Measurements from ENCODE around the gene USP36. TPM values are rescaled to one million over a fixed set of nuclear protein-coding genes. Genes with fewer than 3 reads are reported as not detected.
"Not testable (repeated sequence)": the region's sequence is repeated elsewhere in the genome, so short reads cannot be mapped to it uniquely, and the experiment has no call there.

Gene USP36
- 10 to 100 TPM; 57.1 to 62.5 TPM for total RNA-seq
- 22.4 TPM for polyA plus RNA-seq (2013, experiment 1 of 2)
- polyA plus RNA-seq (2013, experiment 2 of 2) = 26.5 TPM
- long read RNA-seq, experiment 1, partial matches to known transcripts = 3 of 8 reads
- long read RNA-seq, experiment 1, other reads (novel, unspliced or antisense) = 5 of 8 reads
- long read RNA-seq, experiment 2, partial matches to known transcripts = 11 of 45 reads
- long read RNA-seq, experiment 2, other reads (novel, unspliced or antisense) = 34 of 45 reads
- long read RNA-seq, experiment 3, partial matches to known transcripts = 6 of 20 reads
- long read RNA-seq, experiment 3, other reads (novel, unspliced or antisense) = 9 of 20 reads
- long read RNA-seq, experiment 4, partial matches to known transcripts = 1 of 1 reads
- long read RNA-seq, experiment 4, other reads (novel, unspliced or antisense) = 0 of 1 reads

GRCh38 chr17:78840780-78841611 lies at the start of gene USP36:
Gene USP36, minus strand, starts transcription at chr17:78840814. Its CDS starts 4,451 bp downstream, at chr17:78836363.
- TF ChIP-seq CTCF (conservative IDR thresholded peaks at IDR 0.05) = peak; percentile 42
- H3K4me3 ChIP-seq (ENCODE audit: low read length) = peak within 1 kb of the TSS; percentile 83
- H3K36me3 ChIP-seq (ENCODE audit: control insufficient read depth, insufficient read depth, low read length) = peaks cover 20% of the 10 kb centered on the region
- WGBS, 2 experiments (ENCODE audit: insufficient coverage in 1 of 2, insufficient read length in 1 of 2) = 0% methylated on average over 19 to 74 of the region's 74 CpGs
- H3K9ac ChIP-seq (ENCODE audit: extremely low read depth, low read length, poor library complexity, severe bottlenecking) = peak within 1 kb of the TSS; percentile 88
- peak within 1 kb of the TSS; percentile 97 for H3K27ac Mint-ChIP-seq
- no peaks in the 10 kb centered on the region for H3K27me3 Mint-ChIP-seq (ENCODE audit: insufficient read depth)
- H3K4me1 ChIP-seq (ENCODE audit: control insufficient read depth, insufficient read depth, low read length) = no peaks in the 10 kb centered on the region
- H3K36me3 Mint-ChIP-seq (ENCODE audit: low read depth) = peaks cover 20% of the 10 kb centered on the region
- H3K27me3 ChIP-seq (ENCODE audit: control insufficient read depth, insufficient read depth, low read length, poor library complexity, severe bottlenecking) = no peaks in the 10 kb centered on the region
- peak within 1 kb of the TSS; percentile 68 for H3K4me3 Mint-ChIP-seq
- H3K27ac ChIP-seq (ENCODE audit: low read depth, low read length) = peak within 1 kb of the TSS; percentile 88
- H3K9me3 Mint-ChIP-seq = no peaks in the 10 kb centered on the region
- peaks cover 20% of the 10 kb centered on the region for H3K4me1 Mint-ChIP-seq
- DNase-seq = peak; percentile 100
- no peaks in the 10 kb centered on the region for H3K9me3 ChIP-seq (ENCODE audit: control insufficient read depth, low read length)

GRCh38 chr17:78890096-78890495 lies 49.5 kb upstream of the USP36 start:
- not testable (repeated sequence) for H3K27ac Mint-ChIP-seq; DNase-seq; H3K9ac ChIP-seq (ENCODE audit: extremely low read depth, low read length, poor library complexity, severe bottlenecking); H3K27ac ChIP-seq (ENCODE audit: low read depth, low read length); H3K27me3 Mint-ChIP-seq (ENCODE audit: insufficient read depth); H3K27me3 ChIP-seq (ENCODE audit: control insufficient read depth, insufficient read depth, low read length, poor library complexity, severe bottlenecking); H3K9me3 Mint-ChIP-seq; H3K4me3 ChIP-seq (ENCODE audit: low read length); H3K4me1 Mint-ChIP-seq; H3K9me3 ChIP-seq (ENCODE audit: control insufficient read depth, low read length); H3K36me3 Mint-ChIP-seq (ENCODE audit: low read depth); H3K36me3 ChIP-seq (ENCODE audit: control insufficient read depth, insufficient read depth, low read length); H3K4me1 ChIP-seq (ENCODE audit: control insufficient read depth, insufficient read depth, low read length); H3K4me3 Mint-ChIP-seq
- whole genome bisulfite sequencing, 2 experiments (ENCODE audit: insufficient coverage in 1 of 2, insufficient read length in 1 of 2) = 89 to 91% methylated on average over 6 to 11 of the region's 11 CpGs

GRCh38 chr17:78889531-78889930 lies 48.9 kb upstream of the USP36 start:
- no peaks in the 10 kb centered on the region for H3K27me3 ChIP-seq (ENCODE audit: control insufficient read depth, insufficient read depth, low read length, poor library complexity, severe bottlenecking)
- no peaks in the 10 kb centered on the region for H3K36me3 Mint-ChIP-seq (ENCODE audit: low read depth)
- H3K9me3 Mint-ChIP-seq = no peaks in the 10 kb centered on the region
- no peak for TF ChIP-seq CTCF (conservative IDR thresholded peaks at IDR 0.05)
- no peaks in the 10 kb centered on the region for H3K36me3 ChIP-seq (ENCODE audit: control insufficient read depth, insufficient read depth, low read length)
- WGBS, 2 experiments (ENCODE audit: insufficient coverage in 1 of 2, insufficient read length in 1 of 2) = 94 to 95% methylated on average over 6 to 8 of the region's 8 CpGs
- DNase-seq = no peak
- H3K4me3 Mint-ChIP-seq = no peak overlapping the region
- H3K27ac Mint-ChIP-seq = no peak overlapping the region
- peaks cover 2% of the 10 kb centered on the region for H3K4me1 Mint-ChIP-seq
- no peak overlapping the region for H3K9ac ChIP-seq (ENCODE audit: extremely low read depth, low read length, poor library complexity, severe bottlenecking)
- H3K4me3 ChIP-seq (ENCODE audit: low read length) = no peak overlapping the region
- no peak overlapping the region for H3K27ac ChIP-seq (ENCODE audit: low read depth, low read length)
- H3K9me3 ChIP-seq (ENCODE audit: control insufficient read depth, low read length) = no peaks in the 10 kb centered on the region
- no peaks in the 10 kb centered on the region for H3K27me3 Mint-ChIP-seq (ENCODE audit: insufficient read depth)
- H3K4me1 ChIP-seq (ENCODE audit: control insufficient read depth, insufficient read depth, low read length) = no peaks in the 10 kb centered on the region
